Chondrocyte (in vitro differentiated cells): Measurements from ENCODE around the gene TNFRSF11A. TPM values are rescaled to one million over a fixed set of nuclear protein-coding genes. Genes with fewer than 3 reads are reported as not detected.

Source experiments
- DNase-seq: peaks from one replicate; pipeline ENCODE4 v3.0.0; 2021; ENCODE audit warnings: mixed read lengths, low spot score
- H3K27ac Mint-ChIP-seq: one replicate; pipeline ENCODE4 v1.8.0; 2021; ENCODE audit warnings: mild to moderate bottlenecking, moderate library complexity, mixed read lengths; ENCODE audit not compliant: unreplicated experiment
- H3K27me3 Mint-ChIP-seq: 2 replicates; pipeline ENCODE4 v1.8.0; 2021; ENCODE audit warnings: low read depth, mixed read lengths
- H3K36me3 Mint-ChIP-seq: 2 replicates; pipeline ENCODE4 v1.8.0; 2021; ENCODE audit warnings: low read depth, mixed read lengths
- H3K4me1 Mint-ChIP-seq: 2 replicates; pipeline ENCODE4 v1.8.0; 2021; ENCODE audit warnings: low read depth, mild to moderate bottlenecking, mixed read lengths
- H3K4me3 Mint-ChIP-seq: one replicate; pipeline ENCODE4 v1.8.0; 2021; ENCODE audit warnings: mild to moderate bottlenecking, moderate library complexity, mixed read lengths; ENCODE audit not compliant: unreplicated experiment
- H3K9me3 Mint-ChIP-seq: 2 replicates; pipeline ENCODE4 v1.8.0; 2021; ENCODE audit warnings: low read depth, mixed read lengths
- total RNA-seq: library from RNA; stranded (reverse); gene quantifications from 3 replicates; pipeline ENCODE4 v1.2.1, GENCODE V29; 2021
- TF ChIP-seq, protein P1 (sequence below): fragments of 200-600 bp; sonication (generic); IDR thresholded peaks from 2 replicates; pipeline ENCODE4 v1.5.0; 2021; ENCODE audit warnings: antibody characterized with exemption, mild to moderate bottlenecking, moderate library complexity

Gene TNFRSF11A
- total RNA-seq, 1 donor from 2014 or later: 0.22 TPM

DNA sequence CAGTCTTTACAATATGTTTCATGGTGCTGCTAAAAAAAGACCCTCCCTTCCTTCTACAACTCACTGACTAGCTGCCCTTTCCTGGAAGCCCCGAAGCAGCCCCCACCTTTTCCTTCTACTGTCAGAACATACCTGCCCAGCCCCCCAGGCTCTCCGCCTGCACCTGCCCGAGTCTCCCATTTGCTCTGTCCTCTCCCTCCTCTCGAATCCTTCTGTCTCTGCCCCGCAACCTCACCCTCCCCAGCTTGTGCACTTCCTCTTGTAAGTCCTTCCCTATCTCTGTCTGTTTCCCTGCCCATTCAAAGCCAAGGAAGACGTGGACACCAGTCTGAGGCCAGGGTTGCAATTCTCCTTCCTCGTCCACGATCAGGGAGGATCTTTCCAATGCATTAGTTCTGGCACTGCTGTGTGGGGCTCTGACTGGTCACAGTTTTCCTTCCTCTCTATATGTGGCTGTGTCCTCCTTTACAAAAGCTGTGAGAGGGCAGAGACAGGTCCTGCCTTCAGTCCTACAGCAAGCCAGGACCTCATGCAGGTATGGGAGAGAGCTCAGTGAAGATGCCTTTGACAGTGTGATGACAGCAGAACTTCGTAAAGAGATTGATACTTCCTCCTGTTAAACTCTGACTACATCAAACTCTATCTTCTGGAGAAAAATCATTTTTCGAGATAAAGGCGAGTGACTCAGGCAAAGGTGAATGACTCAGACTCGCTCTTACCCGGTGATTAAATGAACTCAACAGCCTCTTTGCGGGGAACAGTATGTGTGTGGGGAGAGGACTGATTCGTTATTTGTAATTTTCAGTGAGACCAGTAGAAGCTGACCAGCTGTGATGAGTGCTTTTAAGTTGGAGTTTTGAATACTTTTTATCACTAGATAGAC, 14.2 kb downstream of the TNFRSF11A start:
- Mint-ChIP-seq H3K4me1 (peaks cover 3% of the 10 kb centered on the region), H3K4me3 (no peak overlapping the region), H3K36me3 (no peaks in the 10 kb centered on the region), H3K27me3 (peaks cover 33% of the 10 kb centered on the region), H3K9me3 (no peaks in the 10 kb centered on the region), H3K27ac (no peak overlapping the region)
- TF ChIP-seq, protein P1, sequence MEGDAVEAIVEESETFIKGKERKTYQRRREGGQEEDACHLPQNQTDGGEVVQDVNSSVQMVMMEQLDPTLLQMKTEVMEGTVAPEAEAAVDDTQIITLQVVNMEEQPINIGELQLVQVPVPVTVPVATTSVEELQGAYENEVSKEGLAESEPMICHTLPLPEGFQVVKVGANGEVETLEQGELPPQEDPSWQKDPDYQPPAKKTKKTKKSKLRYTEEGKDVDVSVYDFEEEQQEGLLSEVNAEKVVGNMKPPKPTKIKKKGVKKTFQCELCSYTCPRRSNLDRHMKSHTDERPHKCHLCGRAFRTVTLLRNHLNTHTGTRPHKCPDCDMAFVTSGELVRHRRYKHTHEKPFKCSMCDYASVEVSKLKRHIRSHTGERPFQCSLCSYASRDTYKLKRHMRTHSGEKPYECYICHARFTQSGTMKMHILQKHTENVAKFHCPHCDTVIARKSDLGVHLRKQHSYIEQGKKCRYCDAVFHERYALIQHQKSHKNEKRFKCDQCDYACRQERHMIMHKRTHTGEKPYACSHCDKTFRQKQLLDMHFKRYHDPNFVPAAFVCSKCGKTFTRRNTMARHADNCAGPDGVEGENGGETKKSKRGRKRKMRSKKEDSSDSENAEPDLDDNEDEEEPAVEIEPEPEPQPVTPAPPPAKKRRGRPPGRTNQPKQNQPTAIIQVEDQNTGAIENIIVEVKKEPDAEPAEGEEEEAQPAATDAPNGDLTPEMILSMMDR: no peak
- DNase-seq: no peak

DNA sequence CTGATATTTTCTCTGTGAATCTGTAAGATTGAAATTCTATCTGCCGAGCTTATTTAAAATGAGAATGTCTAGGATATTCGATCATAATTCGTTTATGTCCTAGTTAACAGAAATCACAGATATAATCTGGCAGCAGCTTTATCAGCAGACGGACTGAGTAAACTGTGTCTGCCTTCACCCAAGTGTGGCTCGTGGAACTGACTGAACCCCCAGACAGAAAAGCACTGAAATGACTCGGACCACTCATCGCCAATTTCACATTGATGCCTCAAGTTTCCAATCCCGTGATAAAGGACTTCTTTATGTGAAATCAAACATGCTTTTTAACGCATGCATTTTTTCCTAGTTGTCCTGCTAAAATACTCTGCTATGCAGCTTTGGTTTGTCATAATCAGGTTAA, 15.9 kb downstream of the TNFRSF11A start:
- no peak overlapping the region for H3K27ac Mint-ChIP-seq
- H3K36me3 Mint-ChIP-seq: no peaks in the 10 kb centered on the region
- peaks cover 3% of the 10 kb centered on the region for H3K4me1 Mint-ChIP-seq
- TF ChIP-seq, protein P1: no peak
- no peak for DNase-seq
- H3K9me3 Mint-ChIP-seq: no peaks in the 10 kb centered on the region
- H3K27me3 Mint-ChIP-seq: peaks cover 44% of the 10 kb centered on the region
- no peak overlapping the region for H3K4me3 Mint-ChIP-seq

DNA sequence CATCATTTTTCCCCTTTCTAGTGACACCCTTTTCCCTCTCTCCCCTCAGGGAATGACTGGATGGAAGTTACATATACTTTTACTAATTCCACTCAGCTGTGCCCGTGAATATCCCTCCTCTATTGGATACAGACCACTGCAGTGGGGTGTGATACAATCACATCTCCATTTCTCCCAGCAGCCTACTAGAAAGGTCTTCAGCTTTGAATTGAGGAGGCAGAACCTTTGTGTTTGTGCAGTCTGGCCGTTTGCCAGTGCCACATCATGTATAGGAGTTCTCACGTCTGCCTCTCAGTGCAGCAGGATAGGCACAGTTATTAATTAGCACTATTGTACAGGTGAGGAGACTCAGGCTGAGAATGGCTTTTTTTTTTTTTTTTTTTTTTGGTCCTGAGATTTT, 16.4 kb downstream of the TNFRSF11A start:
- no peak for DNase-seq
- TF ChIP-seq, protein P1: no peak
- Mint-ChIP-seq H3K27me3 (peaks cover 44% of the 10 kb centered on the region), H3K4me1 (peaks cover 3% of the 10 kb centered on the region), H3K27ac (no peak overlapping the region), H3K4me3 (no peak overlapping the region), H3K36me3 (no peaks in the 10 kb centered on the region), H3K9me3 (no peaks in the 10 kb centered on the region)

DNA sequence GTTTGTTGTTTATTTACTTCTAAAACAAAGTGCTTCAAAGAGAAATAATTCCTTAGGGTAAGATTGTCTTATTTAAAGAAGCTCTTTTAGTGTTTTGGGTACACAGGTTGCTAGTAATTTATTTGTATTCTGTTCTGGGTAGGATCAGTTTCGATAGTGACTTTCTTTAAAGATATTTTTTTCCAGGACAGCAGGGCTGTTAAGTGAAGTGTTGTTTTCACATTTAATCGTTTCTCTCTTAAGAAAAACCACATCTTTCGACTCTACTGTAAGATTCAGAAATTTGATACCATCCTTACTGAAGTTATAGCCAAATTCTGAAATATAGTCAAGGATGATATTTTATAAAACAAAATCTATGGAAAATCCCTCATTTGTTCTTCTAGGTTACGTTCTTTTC, 17.8 kb downstream of the TNFRSF11A start:
- Mint-ChIP-seq H3K9me3 (no peaks in the 10 kb centered on the region), H3K27me3 (peaks cover 46% of the 10 kb centered on the region), H3K4me1 (peaks cover 3% of the 10 kb centered on the region), H3K27ac (no peak overlapping the region), H3K36me3 (no peaks in the 10 kb centered on the region), H3K4me3 (no peak overlapping the region)
- DNase-seq: no peak
- TF ChIP-seq, protein P1: no peak

DNA sequence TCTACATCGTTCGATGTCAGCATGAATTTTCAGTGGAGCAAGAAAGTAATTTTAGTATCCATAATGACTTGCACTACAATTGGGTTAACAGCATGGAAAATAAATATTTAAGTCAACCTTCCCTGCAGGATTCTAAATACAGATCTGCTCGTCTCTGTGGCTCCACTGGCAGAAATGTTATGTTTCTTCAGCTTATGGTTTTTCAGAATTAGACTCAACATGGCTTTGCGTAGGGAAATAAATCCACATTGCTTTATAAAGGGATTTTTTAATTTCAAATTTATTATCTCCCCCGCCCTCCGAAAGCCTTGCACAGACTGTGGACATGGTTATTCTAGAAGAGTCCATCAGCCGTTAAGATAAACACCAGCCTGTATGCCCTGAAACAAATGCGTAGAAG, 18.2 kb downstream of the TNFRSF11A start:
- DNase-seq: no peak
- H3K27ac Mint-ChIP-seq: no peak overlapping the region
- no peaks in the 10 kb centered on the region for H3K36me3 Mint-ChIP-seq
- TF ChIP-seq, protein P1: no peak
- no peak overlapping the region for H3K4me3 Mint-ChIP-seq
- H3K9me3 Mint-ChIP-seq: no peaks in the 10 kb centered on the region
- peaks cover 46% of the 10 kb centered on the region for H3K27me3 Mint-ChIP-seq
- H3K4me1 Mint-ChIP-seq: peaks cover 3% of the 10 kb centered on the region
